Ovary (tissue), 9 donors: ENCODE results near the gene ITGA3. TPM values are rescaled to one million over a fixed set of nuclear protein-coding genes. Genes with fewer than 3 reads are reported as not detected.

Experiments used
- DNase-seq, 5 donors: peaks; one replicate each; pipeline ENCODE4 v3.0.0-alpha.2; 2019 to 2020
- H3K27ac ChIP-seq, 2 donors: fragments of 200-600 bp; one replicate each; pipeline versions ENCODE4 v1.5.1 to v1.8.0; 2019 to 2022
- H3K27me3 ChIP-seq: fragments of 200-600 bp; one replicate; pipeline ENCODE4 v1.8.0; 2022
- H3K36me3 ChIP-seq: fragments of 200-600 bp; sonication (generic); one replicate; pipeline ENCODE4 v1.5.1; 2019
- H3K4me1 ChIP-seq: one replicate; pipeline ENCODE4 v1.8.1; 2013; ENCODE audit warnings: mild to moderate bottlenecking, moderate library complexity; ENCODE audit not compliant: insufficient read depth
- H3K4me3 ChIP-seq: fragments of 200-600 bp; sonication (generic); one replicate; pipeline ENCODE4 v1.5.1; 2017
- H3K9me3 ChIP-seq, 2 donors: fragments of 200-600 bp in 1 of 2; sonication (generic) in 1 of 2; one replicate each; pipeline versions ENCODE4 v1.5.1 to v1.8.1; 2013 to 2019; ENCODE audit warnings: mild to moderate bottlenecking in 1 of 2, moderate library complexity in 1 of 2
- CTCF ChIP-seq, 3 donors: fragments of 450-650 bp in 2 of 3; fragments of 200-600 bp in 1 of 3; IDR thresholded peaks; one replicate each; pipeline versions ENCODE4 v1.5.1 to v1.8.0; 2016 to 2022; ENCODE audit warnings: antibody characterized with exemption in 3 of 3, mild to moderate bottlenecking in 1 of 3
- EP300 ChIP-seq: sonication (generic); formaldehyde crosslinking; IDR thresholded peaks from one replicate; pipeline ENCODE4 v1.6.1; 2017; ENCODE audit warnings: antibody characterized with exemption
- POLR2A ChIP-seq: fragments of 450-650 bp; IDR thresholded peaks from one replicate; pipeline ENCODE4 v1.6.1; 2017; ENCODE audit warnings: antibody characterized with exemption, mild to moderate bottlenecking, moderate library complexity
- WGBS, 3 donors: extraction: QIAGEN DNeasy Blood & Tissue Kit in 1 of 3; methylation state at CpG; one replicate each; pipeline versions ENCODE4 v1.1.5 to v1.1.7; 2013 to 2017; 5-methylcytosine and 5-hydroxymethylcytosine counted together
- intact Hi-C, 4 donors: fragments of 100-400 bp; cut with DNase I; formaldehyde crosslinking; loops; one replicate each; pipeline versions ENCODE4 v1.11.0 to v1.15.1; 2022 to 2023
- polyA plus RNA-seq, 2 donors: library from polyadenylated mRNA; stranded (reverse); fragments of 200-250 nt in 1 of 2; fragments of 350-450 nt in 1 of 2; fragmentation: Illumina TruSeq in 1 of 2; extraction: RNeasy Lipid Tissue Mini Kit (QIAGEN cat#74804) in 1 of 2; gene quantifications; one replicate each; pipeline ENCODE4 v1.2.3, GENCODE V29; 2013 to 2014
- total RNA-seq, 7 donors: library from RNA; depleted of rRNA in 2 of 7; stranded (reverse); fragments of >200 nt in 2 of 7; fragmentation: NEBNext Ultra II Directional in 3 of 7; extraction: Animal tissue kit (Norgen Biotek cat#: 25700) in 3 of 7; gene quantifications; one replicate each; pipeline versions ENCODE4 v1.1.0 to v1.2.4, GENCODE V29; 2016 to 2023
- donor health status: DM: no; HTN: no; CAD: no; lungs with moderate emphysema.
- donor health status: DM: no; HTN: no; CAD: no.
- donor health status: Bipolar disorder and iron deficiency.
- donor health status: DM: yes; HTN: yes; CAD: no.
- donor health status: DM: no; HTN: no; CAD: no.
- donor health status: DM: yes; HTN: yes; CAD: no.

The ITGA3 gene
- total and polyA plus RNA-seq, 9 donors = 23.6 to 132 (median 34.2) TPM

GRCh38 chr17:50096758-50097157, 40.8 kb downstream of the ITGA3 start:
- H3K4me3 ChIP-seq = peak overlapping the region; percentile 98
- no peaks in the 10 kb centered on the region for H3K36me3 ChIP-seq
- H3K27ac ChIP-seq = peak overlapping the region in 1 of 2 donors; percentile 72
- H3K27me3 ChIP-seq = no peaks in the 10 kb centered on the region
- DNase-seq = no peak
- H3K9me3 ChIP-seq = no peaks in the 10 kb centered on the region
- 51 to 61% (median 58%) methylated on average over 3 of the region's 3 CpGs for WGBS, 3 donors
- no peak for TF ChIP-seq CTCF (IDR thresholded peaks at IDR 0.05)
- TF ChIP-seq POLR2A = no peak
- TF ChIP-seq EP300 = no peak
- H3K4me1 ChIP-seq = peaks cover 7% of the 10 kb centered on the region
- intact Hi-C loops = loop anchor here in 2 of 4 donors (10.0 kb wide), 2 partner anchors 178 to 198 kb away; partner anchors contain the start of gene TMEM92 (in 1 of the 2)

- peaks cover 14% of the 10 kb centered on the region for H3K4me1 ChIP-seq
- 73 to 85% (median 78%) methylated on average over 7 of the region's 7 CpGs for WGBS, 3 donors
- H3K9me3 ChIP-seq = no peaks in the 10 kb centered on the region
- no peak overlapping the region for H3K27ac ChIP-seq
- TF ChIP-seq EP300 = no peak
- intact Hi-C loops = loop anchor here in 2 of 4 donors (10.0 kb wide), 2 partner anchors 177 to 197 kb away; partner anchors contain the start of gene TMEM92 (in 1 of the 2)
- H3K27me3 ChIP-seq = no peaks in the 10 kb centered on the region
- no peak for DNase-seq
- no peak overlapping the region for H3K4me3 ChIP-seq
- no peaks in the 10 kb centered on the region for H3K36me3 ChIP-seq
Observed at GRCh38 chr17:50097455-50097854, 41.5 kb downstream of the ITGA3 start.

- H3K27me3 ChIP-seq = no peaks in the 10 kb centered on the region
- H3K36me3 ChIP-seq = no peaks in the 10 kb centered on the region
- H3K4me3 ChIP-seq = no peak overlapping the region
- no peak for DNase-seq
- TF ChIP-seq EP300 (no peak), CTCF (IDR thresholded peaks at IDR 0.05) (no peak), POLR2A (no peak)
- H3K4me1 ChIP-seq = peaks cover 19% of the 10 kb centered on the region
- H3K9me3 ChIP-seq = no peaks in the 10 kb centered on the region
- 69 to 76% (median 75%) methylated on average over 4 of the region's 4 CpGs for whole genome bisulfite sequencing, 3 donors
- no peak overlapping the region for H3K27ac ChIP-seq
- intact Hi-C loops = loop anchor here in 2 of 4 donors (10.0 kb wide), 2 partner anchors 177 to 197 kb away; partner anchors contain the start of gene TMEM92 (in 1 of the 2)
Observed at GRCh38 chr17:50097926-50098325, 42.0 kb downstream of the ITGA3 start.

- no peak overlapping the region for H3K4me3 ChIP-seq
- intact Hi-C loops = loop anchor here in 2 of 4 donors (10.0 kb wide), 2 partner anchors 176 to 196 kb away; partner anchors contain the start of gene TMEM92 (in 1 of the 2)
- H3K4me1 ChIP-seq = peaks cover 21% of the 10 kb centered on the region
- DNase-seq = no peak
- no peaks in the 10 kb centered on the region for H3K36me3 ChIP-seq
- H3K9me3 ChIP-seq = no peaks in the 10 kb centered on the region
- no peak overlapping the region for H3K27ac ChIP-seq
- 70 to 73% (median 72%) methylated on average over 4 of the region's 4 CpGs for WGBS, 3 donors
- no peaks in the 10 kb centered on the region for H3K27me3 ChIP-seq
- no peak for TF ChIP-seq CTCF (IDR thresholded peaks at IDR 0.05)
- TF ChIP-seq POLR2A = no peak
- TF ChIP-seq EP300 = no peak
Observed at GRCh38 chr17:50098583-50098982, 42.7 kb downstream of the ITGA3 start.

GRCh38 chr17:50099003-50099402, 43.1 kb downstream of the ITGA3 start:
- H3K4me3 ChIP-seq = no peak overlapping the region
- no peak overlapping the region for H3K27ac ChIP-seq
- H3K4me1 ChIP-seq = peaks cover 21% of the 10 kb centered on the region
- DNase-seq = no peak
- TF ChIP-seq EP300 (no peak), CTCF (IDR thresholded peaks at IDR 0.05) (no peak), POLR2A (no peak)
- intact Hi-C loops = loop anchor here in 2 of 4 donors (10.0 kb wide), 2 partner anchors 176 to 196 kb away; partner anchors contain the start of gene TMEM92 (in 1 of the 2)
- no peaks in the 10 kb centered on the region for H3K36me3 ChIP-seq
- 22 to 41% (median 40%) methylated on average over 5 of the region's 5 CpGs for WGBS, 3 donors
- H3K9me3 ChIP-seq = no peaks in the 10 kb centered on the region
- H3K27me3 ChIP-seq = no peaks in the 10 kb centered on the region
